Stomach smooth muscle (tissue), 2 donors: Measurements from ENCODE around the gene SLC16A1.

Source experiments
- H3K27ac ChIP-seq: one replicate; pipeline ENCODE4 v1.7.0; 2013; ENCODE audit warnings: mild to moderate bottlenecking, low read length, inconsistent platforms
- H3K27me3 ChIP-seq, 2 donors: one replicate each; pipeline ENCODE4 v1.7.0; 2013; ENCODE audit warnings: low read length in 2 of 2; ENCODE audit not compliant: insufficient read depth in 2 of 2, control insufficient read depth in 1 of 2
- H3K36me3 ChIP-seq, 2 donors: one replicate each; pipeline ENCODE4 v1.7.0; 2013; ENCODE audit warnings: low read length in 2 of 2; ENCODE audit not compliant: control insufficient read depth in 2 of 2, insufficient read depth in 2 of 2
- H3K4me1 ChIP-seq: one replicate; pipeline ENCODE4 v1.7.0; 2013; ENCODE audit warnings: low read length; ENCODE audit not compliant: control insufficient read depth, insufficient read depth
- H3K4me3 ChIP-seq, 2 donors: one replicate each; pipeline ENCODE4 v1.7.0; 2013; ENCODE audit warnings: low read length in 2 of 2
- H3K9ac ChIP-seq, 2 donors: one replicate each; pipeline ENCODE4 v1.7.0; 2013; ENCODE audit warnings: low read length in 2 of 2, mild to moderate bottlenecking in 1 of 2
- H3K9me3 ChIP-seq, 2 donors: one replicate each; pipeline ENCODE4 v1.7.0; 2013; ENCODE audit warnings: low read length in 2 of 2; ENCODE audit not compliant: control insufficient read depth in 2 of 2
- donor health status: healthy.
- donor health status: Pancreatic carcinoma.

SLC16A1 gene

DNA sequence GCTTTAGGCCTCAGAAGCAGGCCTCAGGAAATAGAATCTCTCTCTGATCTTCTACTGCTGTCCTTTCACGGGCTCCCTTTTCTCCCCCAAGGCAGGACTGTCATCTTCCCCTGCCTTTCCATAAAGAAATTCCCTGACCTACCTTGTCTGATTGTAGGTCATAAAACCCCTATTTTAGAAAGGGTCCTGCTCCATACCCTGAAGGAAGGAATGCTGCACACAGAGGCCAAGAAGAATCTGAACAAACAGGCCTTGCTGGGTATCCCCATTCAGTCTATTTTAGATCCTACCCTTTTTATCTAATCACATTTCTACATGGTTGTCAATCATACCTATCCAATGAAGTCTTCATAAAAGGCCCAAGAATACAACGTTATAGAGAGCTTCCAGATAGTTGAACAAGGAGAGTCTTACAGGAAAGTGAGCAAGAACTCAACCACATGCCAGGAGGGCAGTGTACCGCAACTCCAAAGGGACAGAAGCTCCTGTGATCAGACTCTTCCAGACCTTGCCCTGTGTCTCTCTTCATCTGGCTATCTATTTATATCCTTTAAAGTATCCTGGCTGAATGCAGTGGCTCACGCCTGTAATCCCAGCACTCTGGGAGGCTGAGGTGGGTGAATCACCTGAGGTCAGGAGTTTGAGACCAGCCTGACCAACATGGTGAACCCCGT lies 93.1 kb downstream of the SLC16A1 start:
- Histone ChIP-seq H3K4me3 (no peak overlapping the region), H3K27me3 (no peaks in the 10 kb centered on the region), H3K9me3 (no peaks in the 10 kb centered on the region), H3K4me1 (no peaks in the 10 kb centered on the region), H3K27ac (no peak overlapping the region), H3K36me3 (no peaks in the 10 kb centered on the region), H3K9ac (no peak overlapping the region)
